Left ventricle myocardium inferior (tissue), 1 donor: ENCODE data around the gene TMEM9B. TPM values are rescaled to one million over a fixed set of nuclear protein-coding genes. Genes with fewer than 3 reads are reported as not detected.
"Not testable (repeated sequence)": the region's sequence is repeated elsewhere in the genome, so short reads cannot be mapped to it uniquely, and the experiment has no call there.

Experiments
- DNase-seq: peaks from one replicate; pipeline ENCODE4 v3.0.0-alpha.2; 2020
- H3K27ac ChIP-seq: fragments of 200-600 bp; replicated peaks from 2 replicates; pipeline ENCODE4 v1.8.0; 2021
- H3K27me3 ChIP-seq: fragments of 200-600 bp; 2 replicates; pipeline ENCODE4 v1.8.0; 2021; ENCODE audit warnings: low read depth
- H3K36me3 ChIP-seq: fragments of 200-600 bp; 2 replicates; pipeline ENCODE4 v1.8.0; 2021
- H3K4me1 ChIP-seq: fragments of 200-600 bp; 2 replicates; pipeline ENCODE4 v1.8.0; 2021
- H3K4me3 ChIP-seq: fragments of 200-600 bp; 2 replicates; pipeline ENCODE4 v1.8.0; 2021; ENCODE audit warnings: mild to moderate bottlenecking, moderate library complexity
- H3K9me3 ChIP-seq: fragments of 200-600 bp; replicated peaks from 2 replicates; pipeline ENCODE4 v1.8.0; 2021
- intact Hi-C: fragments of 100-400 bp; cut with micrococcal nuclease; formaldehyde crosslinking; loops from one replicate; pipeline ENCODE4 v1.11.0; 2022
- total RNA-seq: library from RNA; stranded (reverse); fragmentation: NEBNext Ultra II Directional; extraction: Animal tissue kit (Norgen Biotek cat#: 25700); gene quantifications from one replicate; pipeline ENCODE4 v1.2.1, GENCODE V29; 2021
- TF ChIP-seq, protein P1 (sequence below): fragments of 200-600 bp; IDR thresholded peaks from 2 replicates; pipeline ENCODE4 v1.8.0; 2021; ENCODE audit warnings: antibody characterized with exemption, mild to moderate bottlenecking, borderline replicate concordance
- donor health status: DM: no; HTN: yes; CAD: no; lungs with severe emphysema.

Gene TMEM9B
- total RNA-seq, 1 donor from 2014 or later = 51.1 TPM

- no peak for DNase-seq
- intact Hi-C loops = no loop called here
- Histone ChIP-seq H3K4me3 (no peak overlapping the region), H3K36me3 (no peaks in the 10 kb centered on the region), H3K27me3 (no peaks in the 10 kb centered on the region), H3K4me1 (no peaks in the 10 kb centered on the region), H3K27ac (no peak overlapping the region), H3K9me3 (no peaks in the 10 kb centered on the region)
- TF ChIP-seq, protein P1, sequence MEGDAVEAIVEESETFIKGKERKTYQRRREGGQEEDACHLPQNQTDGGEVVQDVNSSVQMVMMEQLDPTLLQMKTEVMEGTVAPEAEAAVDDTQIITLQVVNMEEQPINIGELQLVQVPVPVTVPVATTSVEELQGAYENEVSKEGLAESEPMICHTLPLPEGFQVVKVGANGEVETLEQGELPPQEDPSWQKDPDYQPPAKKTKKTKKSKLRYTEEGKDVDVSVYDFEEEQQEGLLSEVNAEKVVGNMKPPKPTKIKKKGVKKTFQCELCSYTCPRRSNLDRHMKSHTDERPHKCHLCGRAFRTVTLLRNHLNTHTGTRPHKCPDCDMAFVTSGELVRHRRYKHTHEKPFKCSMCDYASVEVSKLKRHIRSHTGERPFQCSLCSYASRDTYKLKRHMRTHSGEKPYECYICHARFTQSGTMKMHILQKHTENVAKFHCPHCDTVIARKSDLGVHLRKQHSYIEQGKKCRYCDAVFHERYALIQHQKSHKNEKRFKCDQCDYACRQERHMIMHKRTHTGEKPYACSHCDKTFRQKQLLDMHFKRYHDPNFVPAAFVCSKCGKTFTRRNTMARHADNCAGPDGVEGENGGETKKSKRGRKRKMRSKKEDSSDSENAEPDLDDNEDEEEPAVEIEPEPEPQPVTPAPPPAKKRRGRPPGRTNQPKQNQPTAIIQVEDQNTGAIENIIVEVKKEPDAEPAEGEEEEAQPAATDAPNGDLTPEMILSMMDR = no peak
Observed at GRCh38 chr11:8941341-8942103, 22.7 kb downstream of the TMEM9B start.

- Histone ChIP-seq H3K36me3 (no peaks in the 10 kb centered on the region), H3K4me3 (no peak overlapping the region), H3K9me3 (no peaks in the 10 kb centered on the region), H3K27ac (no peak overlapping the region), H3K4me1 (no peaks in the 10 kb centered on the region), H3K27me3 (no peaks in the 10 kb centered on the region)
- TF ChIP-seq, protein P1 = no peak
- DNase-seq = no peak
- intact Hi-C loops = no loop called here
Observed at GRCh38 chr11:8937659-8938058, 26.6 kb downstream of the TMEM9B start.

GRCh38 chr11:8937159-8937558 lies 27.1 kb downstream of the TMEM9B start:
- intact Hi-C loops = no loop called here
- no peaks in the 10 kb centered on the region for H3K36me3 ChIP-seq
- TF ChIP-seq, protein P1 = no peak
- H3K27me3 ChIP-seq = no peaks in the 10 kb centered on the region
- H3K9me3 ChIP-seq = no peaks in the 10 kb centered on the region
- no peak overlapping the region for H3K4me3 ChIP-seq
- H3K27ac ChIP-seq = no peak overlapping the region
- no peak for DNase-seq
- H3K4me1 ChIP-seq = no peaks in the 10 kb centered on the region

DNA sequence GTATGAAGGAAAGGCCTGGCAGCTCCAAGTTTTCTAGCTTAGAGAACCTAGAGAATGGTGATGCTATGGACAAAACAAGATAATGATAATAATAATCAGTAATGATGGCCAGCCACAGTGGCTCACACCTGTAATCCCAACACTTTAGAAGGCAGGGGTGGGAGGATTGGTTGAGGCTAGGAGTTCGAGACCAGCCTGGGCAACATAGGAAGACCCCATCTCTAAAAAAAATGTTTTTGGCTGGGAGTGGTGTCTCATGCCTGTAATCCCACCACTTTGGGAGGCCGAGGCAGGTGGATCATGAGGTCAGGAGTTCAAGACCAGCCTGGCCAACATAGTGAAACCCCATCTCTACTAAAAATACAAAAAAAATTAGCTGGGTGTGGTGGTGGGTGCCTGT lies 28.5 kb downstream of the TMEM9B start:
- H3K4me1 ChIP-seq, H3K9me3 ChIP-seq, H3K27ac ChIP-seq, DNase-seq, H3K4me3 ChIP-seq, H3K36me3 ChIP-seq, intact Hi-C loops, H3K27me3 ChIP-seq: not testable (repeated sequence)

DNA sequence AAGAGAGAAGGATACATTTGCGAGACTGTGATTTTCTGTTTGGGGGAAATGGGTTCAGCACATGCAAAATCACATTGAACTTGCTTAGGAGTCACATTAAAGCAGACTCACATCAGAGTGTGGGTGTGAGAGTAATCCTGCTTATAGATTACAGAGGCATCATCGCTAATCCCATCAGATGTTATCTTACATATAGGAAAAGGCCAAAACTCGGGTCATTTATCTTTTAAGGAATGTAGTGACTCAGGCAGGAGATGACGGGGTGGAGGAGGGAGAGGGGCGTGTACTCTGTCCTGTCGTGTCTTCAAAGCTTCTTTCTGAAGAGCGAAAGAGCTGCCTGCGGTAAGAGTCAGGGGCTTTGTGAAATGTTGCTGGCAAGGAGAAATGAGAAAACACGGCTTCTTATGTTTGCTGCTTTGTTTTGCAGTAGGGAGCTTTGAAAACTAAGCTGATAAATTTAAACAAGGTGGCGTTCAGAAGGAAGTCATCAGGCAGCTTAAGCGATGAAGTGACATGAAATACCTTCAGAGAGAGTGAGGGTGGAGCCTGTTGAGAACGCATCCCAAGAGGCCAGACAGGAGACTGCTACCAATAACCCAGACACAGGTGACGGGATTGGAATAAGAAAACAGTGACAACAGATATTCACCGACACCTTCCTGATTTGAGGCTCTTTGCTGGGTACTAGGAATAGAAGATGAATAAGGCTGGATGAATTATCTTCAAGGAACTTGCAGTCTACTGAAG lies 29.3 kb downstream of the TMEM9B start:
- Histone ChIP-seq H3K27me3 (no peaks in the 10 kb centered on the region), H3K4me1 (no peaks in the 10 kb centered on the region), H3K36me3 (no peaks in the 10 kb centered on the region), H3K9me3 (no peaks in the 10 kb centered on the region), H3K27ac (no peak overlapping the region), H3K4me3 (no peak overlapping the region)
- intact Hi-C loops = no loop called here
- TF ChIP-seq, protein P1 = no peak
- DNase-seq = no peak

- Histone ChIP-seq H3K27me3 (no peaks in the 10 kb centered on the region), H3K9me3 (no peaks in the 10 kb centered on the region), H3K27ac (no peak overlapping the region), H3K36me3 (no peaks in the 10 kb centered on the region), H3K4me1 (no peaks in the 10 kb centered on the region), H3K4me3 (no peak overlapping the region)
- DNase-seq = no peak
- TF ChIP-seq, protein P1 = no peak
- intact Hi-C loops = no loop called here
Observed at GRCh38 chr11:8933931-8934330, 30.3 kb downstream of the TMEM9B start.
